ENCODE results near the gene SMIM5.

The SMIM5 gene

GRCh38 chr17:75642182-75642783, 9.0 kb downstream of the SMIM5 start:
- no peak for DNase-seq

- DNase-seq = no peak
These were observed 9.8 kb downstream of the SMIM5 start for GRCh38 chr17:75642784-75643642.

- no peak for DNase-seq
These were observed 10.4 kb downstream of the SMIM5 start for GRCh38 chr17:75643643-75644017.

GRCh38 chr17:75645501-75645888, 12.3 kb downstream of the SMIM5 start:
- DNase-seq = no peak

GRCh38 chr17:75645889-75646637, 12.8 kb downstream of the SMIM5 start:
- no peak for DNase-seq

- DNase-seq = no peak
These were observed 13.4 kb downstream of the SMIM5 start for GRCh38 chr17:75646638-75646992.

- no peak for DNase-seq
These were observed 13.8 kb downstream of the SMIM5 start for GRCh38 chr17:75647061-75647460.

- DNase-seq = no peak
These were observed 14.7 kb downstream of the SMIM5 start for GRCh38 chr17:75647921-75648320.

- no peak for DNase-seq
These were observed 16.5 kb downstream of the SMIM5 start for GRCh38 chr17:75649687-75650086.

GRCh38 chr17:75650874-75651273, 17.6 kb downstream of the SMIM5 start:
- DNase-seq = no peak

- DNase-seq = no peak
These were observed 19.1 kb downstream of the SMIM5 start for GRCh38 chr17:75652341-75652740.

- DNase-seq = peak; percentile 8
These were observed 19.8 kb downstream of the SMIM5 start for GRCh38 chr17:75652934-75653549.

GRCh38 chr17:75654176-75654575, 20.9 kb downstream of the SMIM5 start:
- no peak for DNase-seq

- DNase-seq = no peak
These were observed 25.0 kb downstream of the SMIM5 start for GRCh38 chr17:75658237-75658636.

GRCh38 chr17:75661531-75661930, 28.3 kb downstream of the SMIM5 start:
- DNase-seq = no peak

- no peak for DNase-seq
These were observed 29.3 kb downstream of the SMIM5 start for GRCh38 chr17:75662511-75662910.

- DNase-seq = no peak
These were observed 30.9 kb downstream of the SMIM5 start for GRCh38 chr17:75664099-75664549.

- DNase-seq = no peak
These were observed 32.7 kb downstream of the SMIM5 start for GRCh38 chr17:75665981-75666380.

GRCh38 chr17:75666959-75667790, 33.9 kb downstream of the SMIM5 start, which contains the start of the genes RECQL5 and SAP30BP:
TSS of gene RECQL5 (minus strand) at chr17:75667154. CDS start at chr17:75666557, 597 bp downstream.
TSS of gene SAP30BP (plus strand) at chr17:75667338. CDS start at chr17:75667373, 35 bp downstream.
- DNase-seq = peak; percentile 99

GRCh38 chr17:75667825-75668224, 34.6 kb downstream of the SMIM5 start:
- DNase-seq = no peak

GRCh38 chr17:75668489-75668888, 35.3 kb downstream of the SMIM5 start:
- DNase-seq = no peak

GRCh38 chr17:75670868-75671267, 37.6 kb downstream of the SMIM5 start:
- DNase-seq = no peak

Measured in stimulated activated CD4-positive, alpha-beta T cell treated with anti-CD3 and anti-CD28 coated beads, Interleukin-4, amount 100 ng/mL, for 24 hours (primary cell).